Measurements from ENCODE around the gene GRAP2.
"Not testable (repeated sequence)": the region's sequence is repeated elsewhere in the genome, so short reads cannot be mapped to it uniquely, and the experiment has no call there.

The GRAP2 gene

DNA sequence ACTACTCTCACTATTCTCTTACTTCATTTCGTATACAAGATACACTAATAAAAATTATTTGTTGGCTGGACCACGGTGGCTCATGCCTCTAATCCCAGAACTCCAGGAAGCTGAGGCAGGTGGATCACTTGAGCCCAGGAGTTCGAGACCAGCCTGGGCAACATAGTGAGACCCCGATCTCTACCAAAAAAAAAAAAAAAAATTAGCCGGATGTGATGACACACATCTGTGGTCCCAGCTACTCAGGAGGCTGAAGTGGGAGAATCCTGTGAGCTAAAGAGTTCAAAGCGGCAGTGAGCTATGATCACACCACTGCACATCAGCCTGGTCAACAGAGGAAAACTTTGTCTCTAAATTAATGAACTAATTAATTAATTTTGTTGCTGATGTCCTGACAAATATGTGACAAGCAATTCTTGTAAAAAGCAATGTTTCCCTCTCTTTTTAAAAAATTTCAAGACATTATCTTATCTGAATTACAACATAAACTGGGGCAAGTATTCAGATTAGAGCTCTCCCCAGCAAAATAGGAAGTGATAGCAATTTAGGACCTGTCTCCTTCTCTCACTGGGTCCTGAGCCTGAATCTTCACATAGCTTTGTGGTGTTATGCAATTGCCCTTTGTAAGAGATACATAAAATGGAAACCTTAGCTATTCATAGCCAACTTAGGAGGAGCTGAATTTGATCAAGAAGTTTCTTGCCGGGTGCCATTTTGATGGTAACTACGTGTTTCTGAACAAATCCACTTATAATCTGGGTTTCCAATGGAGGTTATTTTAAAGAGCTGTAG, 41.8 kb downstream of the GRAP2 start:
- H3K4me3 ChIP-seq (ENCODE audit: low read depth, low read length): no peak overlapping the region

DNA sequence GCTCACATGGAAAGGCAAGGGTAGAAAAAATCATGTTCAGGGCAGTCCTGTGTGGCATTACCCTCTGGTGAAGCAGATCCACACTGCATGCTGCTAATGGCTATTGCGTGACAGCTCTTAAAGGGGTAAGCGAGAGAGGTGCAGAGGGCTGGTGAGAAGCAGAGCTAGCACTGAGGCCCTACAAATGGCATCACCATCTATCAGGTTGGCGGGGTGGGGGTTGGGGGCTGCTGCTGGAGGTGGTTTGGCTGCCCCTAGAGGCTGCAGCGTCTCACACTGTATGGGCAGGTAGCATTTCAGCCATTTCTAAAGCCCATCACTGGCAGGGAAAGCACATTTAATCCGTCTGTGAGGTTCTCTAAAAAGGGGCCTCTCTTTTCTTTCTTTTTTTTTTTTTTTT, 42.5 kb downstream of the GRAP2 start:
- H3K4me3 ChIP-seq (ENCODE audit: low read depth, low read length): no peak overlapping the region

DNA sequence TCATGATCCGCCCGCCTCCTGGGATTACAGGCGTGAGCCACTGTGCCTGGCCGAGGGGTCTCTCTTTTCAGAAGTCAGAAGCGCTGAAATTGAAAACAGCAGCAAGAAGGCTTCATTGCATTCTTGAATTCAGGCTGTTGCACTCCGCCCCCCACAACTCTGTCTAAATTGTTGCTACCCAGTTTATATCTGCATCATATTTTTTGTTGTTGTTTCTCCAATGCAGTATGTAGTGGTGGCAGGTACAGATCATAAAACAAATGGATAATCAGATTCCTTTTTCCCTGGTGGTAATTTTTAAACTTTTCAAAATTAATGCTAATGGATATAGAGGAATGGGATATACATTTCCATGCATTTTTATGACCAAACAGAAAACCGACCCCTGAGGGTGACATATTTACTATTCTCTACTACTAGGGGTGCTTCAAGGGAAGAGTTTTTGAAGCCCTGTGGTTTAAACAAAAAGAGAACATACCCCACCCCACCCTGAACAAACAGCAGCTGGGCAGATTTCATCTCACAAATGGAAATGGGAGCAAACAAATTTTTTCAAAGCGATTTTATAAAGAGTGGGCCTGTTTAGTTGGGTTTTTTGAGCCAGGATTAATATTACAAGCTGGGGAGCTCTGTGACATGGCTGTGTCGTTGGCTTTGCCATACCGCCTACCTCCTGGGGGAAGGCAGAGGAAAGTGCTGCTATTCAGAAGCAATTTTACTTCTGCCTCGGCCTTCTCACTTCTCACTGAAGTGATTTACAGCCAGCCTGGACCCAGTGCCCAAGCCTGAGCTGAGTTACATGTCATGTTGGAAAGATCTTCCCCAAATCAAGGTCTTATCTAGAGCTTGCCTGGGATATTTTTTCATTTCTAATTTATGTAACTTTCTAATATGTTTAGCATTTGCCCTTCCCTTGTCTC, 43.3 kb downstream of the GRAP2 start:
- no peak overlapping the region for H3K4me3 ChIP-seq (ENCODE audit: low read depth, low read length)

DNA sequence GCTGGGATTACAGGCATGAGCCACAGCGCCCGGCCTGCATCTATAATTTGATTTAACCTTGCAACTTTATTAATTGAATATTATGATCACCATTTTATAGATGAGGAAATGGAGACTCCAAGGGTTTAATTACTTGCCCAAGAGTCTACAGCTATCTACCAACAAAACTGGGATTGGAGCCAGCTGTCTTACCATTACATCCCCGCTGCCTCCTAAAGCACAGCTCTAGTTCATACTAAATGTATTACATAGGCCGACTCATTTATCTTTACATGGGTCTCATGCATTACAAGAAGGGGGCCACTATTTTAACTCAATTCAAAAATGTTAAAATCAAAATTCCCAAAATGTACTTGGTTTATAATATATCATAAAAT, 45.2 kb downstream of the GRAP2 start:
- no peak overlapping the region for H3K4me3 ChIP-seq (ENCODE audit: low read depth, low read length)

DNA sequence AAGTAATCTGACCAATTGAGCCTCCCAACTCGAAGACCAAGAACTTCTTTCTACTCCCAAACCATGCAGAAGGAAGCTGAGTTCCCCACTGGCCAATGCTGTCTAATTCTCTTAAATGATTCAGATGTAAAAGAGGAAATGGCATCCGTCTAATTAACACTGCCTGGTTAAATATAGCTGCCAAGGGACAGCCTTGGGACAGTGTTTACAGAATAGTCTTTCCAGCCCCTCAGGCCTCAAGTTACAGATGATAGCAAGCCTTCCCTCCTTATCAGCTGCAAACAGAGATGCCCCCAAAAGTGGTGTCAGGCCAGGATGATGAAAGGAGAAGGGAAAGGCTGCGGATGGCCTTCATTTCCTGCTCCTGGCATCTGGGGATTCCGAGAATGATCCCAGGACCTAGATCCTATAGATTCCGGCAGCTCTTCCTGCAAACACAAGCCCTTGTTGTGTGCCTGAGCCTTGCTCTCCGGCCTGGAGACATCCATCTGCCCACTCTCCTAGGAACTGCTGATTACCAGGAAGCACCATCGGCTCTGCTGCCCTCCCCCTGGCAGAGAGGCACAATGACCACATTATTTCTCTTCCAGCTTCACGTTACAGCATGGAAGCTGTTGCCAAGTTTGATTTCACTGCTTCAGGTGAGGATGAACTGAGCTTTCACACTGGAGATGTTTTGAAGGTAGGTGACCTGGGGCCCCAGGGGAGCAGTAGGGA, 45.8 kb downstream of the GRAP2 start:
- no peak overlapping the region for H3K4me3 ChIP-seq (ENCODE audit: low read depth, low read length)

DNA sequence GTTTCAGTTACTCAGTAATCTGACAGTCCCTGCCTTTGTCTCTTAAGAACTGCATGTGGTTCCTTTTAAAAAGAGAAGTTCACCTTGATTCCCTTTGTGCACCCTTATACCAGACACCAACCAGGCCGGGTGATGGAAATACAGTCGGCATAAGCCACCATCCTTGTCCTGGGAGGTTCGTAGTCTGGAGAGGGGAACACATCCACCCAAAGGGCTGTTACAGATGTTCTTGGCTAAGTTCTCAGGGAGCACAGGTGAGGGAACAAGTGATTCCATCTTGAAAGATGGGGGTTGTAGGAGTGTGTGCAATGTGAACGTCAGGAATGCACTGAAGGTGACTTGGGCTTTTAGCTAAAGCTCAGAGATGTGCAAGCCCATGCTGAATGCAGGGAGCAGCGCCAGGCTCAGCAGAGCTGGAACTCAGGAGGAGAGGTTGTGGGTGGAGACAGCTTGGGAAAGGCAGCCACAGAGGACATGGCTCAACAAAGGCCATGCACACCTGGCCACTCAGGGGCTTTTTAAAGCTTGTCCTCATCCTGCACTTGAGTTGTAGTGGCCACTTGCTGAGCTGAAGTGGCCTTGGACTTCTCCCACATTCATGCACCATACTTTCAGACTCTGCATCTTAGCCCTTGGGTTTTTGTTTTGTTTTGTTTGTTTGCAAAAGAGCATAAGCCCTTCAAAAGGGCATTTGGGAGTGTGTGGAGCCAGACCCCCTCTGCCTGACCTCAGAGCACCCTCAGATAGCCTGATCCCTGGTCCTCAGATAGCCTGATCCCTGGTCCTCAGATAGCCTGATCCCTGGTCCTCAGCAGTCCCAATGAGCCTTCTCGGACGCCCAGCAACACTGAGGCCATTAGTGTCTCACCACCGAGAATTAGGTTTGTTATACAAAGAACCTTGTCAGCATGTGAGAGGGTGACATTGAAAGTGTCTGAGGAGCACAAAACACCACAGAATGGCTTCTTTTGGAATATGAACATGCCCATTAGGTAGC, 46.6 kb downstream of the GRAP2 start:
- no peak overlapping the region for H3K4me3 ChIP-seq (ENCODE audit: low read depth, low read length)

DNA sequence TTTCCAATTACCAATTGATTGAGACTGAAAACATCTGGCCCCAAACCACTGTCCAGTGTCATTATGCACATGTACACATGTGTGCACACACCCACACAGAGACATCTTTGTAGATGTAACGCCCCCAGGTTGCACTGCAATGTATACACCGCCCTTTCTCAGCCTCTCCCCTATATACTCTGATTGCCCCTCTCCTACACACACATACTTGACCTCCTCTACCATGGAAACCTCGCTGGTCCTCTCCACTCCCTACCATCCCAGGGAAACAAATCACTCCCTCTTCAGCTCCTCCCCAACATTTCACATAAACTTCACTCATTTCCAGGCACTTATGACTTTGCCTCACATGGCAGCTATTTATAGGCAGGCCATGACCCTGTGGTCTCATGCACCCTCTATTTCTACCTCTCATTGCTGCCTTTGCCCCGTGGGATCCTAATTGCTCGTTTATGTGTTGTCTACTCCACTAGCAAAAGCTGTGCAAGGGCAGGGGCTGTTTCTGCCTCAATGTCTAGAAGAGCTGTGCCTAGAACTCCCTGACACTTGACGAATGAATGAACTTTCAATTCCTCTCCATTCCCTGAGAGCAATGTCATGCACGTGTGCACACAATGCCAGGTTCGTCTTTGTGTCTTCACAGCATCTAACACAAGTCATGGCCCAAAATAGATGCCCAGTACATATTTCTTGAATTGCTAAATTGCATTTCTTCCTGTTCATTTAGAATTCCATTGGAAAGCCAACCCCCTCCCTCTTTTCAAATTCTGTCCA, 49.3 kb downstream of the GRAP2 start:
- H3K4me3 ChIP-seq (ENCODE audit: low read depth, low read length): no peak overlapping the region

DNA sequence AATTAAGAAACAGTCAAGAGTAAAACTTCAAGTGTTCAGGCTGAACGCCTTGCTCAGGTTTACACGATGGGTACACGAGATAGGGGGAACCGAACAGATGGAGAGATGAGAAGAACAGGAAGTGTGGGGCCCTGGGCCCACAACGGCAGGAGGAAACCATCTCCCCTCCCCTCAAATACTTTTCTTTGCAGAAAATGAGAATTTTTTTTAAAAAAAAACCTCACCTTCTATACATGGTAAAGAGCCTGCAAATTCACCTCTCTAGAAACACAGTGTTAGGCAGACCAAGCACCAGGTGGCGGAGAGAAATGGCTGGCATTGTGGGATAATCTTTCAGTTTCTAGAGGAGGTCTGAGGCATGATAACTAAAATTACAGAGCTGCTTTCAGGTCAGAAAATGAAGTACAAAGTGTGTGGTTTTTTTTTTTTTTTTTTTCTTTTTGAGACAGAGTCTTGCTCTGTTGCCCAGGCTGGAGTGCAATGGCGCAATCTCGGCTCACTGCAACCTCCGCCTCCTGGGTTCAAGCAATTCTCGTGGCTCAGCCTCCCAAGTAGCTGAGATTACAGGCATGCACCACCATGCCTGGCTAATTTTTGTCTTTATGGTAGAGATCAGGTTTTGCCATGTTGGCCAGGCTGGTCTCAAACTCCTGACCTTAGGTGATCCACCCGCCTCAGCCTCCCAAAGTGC, 50.9 kb downstream of the GRAP2 start:
- not testable (repeated sequence) for H3K4me3 ChIP-seq (ENCODE audit: low read depth, low read length)

DNA sequence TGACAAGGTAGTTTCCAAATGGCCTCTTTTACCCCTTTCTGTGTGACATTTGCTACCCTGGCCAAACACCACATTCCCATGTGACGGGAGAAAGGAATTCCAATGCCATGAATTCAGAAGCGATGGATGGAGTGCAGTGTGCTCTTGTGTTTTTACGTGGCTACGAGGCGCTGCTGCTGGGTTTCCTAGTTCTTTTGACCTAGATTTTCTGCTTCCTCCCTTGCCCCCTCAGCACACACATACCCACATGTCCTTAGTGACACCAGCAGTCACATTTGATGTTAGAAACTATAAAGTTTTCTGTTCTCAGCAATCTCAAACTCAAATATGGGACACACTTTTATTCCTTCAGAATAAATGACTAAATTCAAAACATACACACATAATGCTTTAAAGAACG, 51.5 kb downstream of the GRAP2 start:
- H3K4me3 ChIP-seq (ENCODE audit: low read depth, low read length): no peak overlapping the region

DNA sequence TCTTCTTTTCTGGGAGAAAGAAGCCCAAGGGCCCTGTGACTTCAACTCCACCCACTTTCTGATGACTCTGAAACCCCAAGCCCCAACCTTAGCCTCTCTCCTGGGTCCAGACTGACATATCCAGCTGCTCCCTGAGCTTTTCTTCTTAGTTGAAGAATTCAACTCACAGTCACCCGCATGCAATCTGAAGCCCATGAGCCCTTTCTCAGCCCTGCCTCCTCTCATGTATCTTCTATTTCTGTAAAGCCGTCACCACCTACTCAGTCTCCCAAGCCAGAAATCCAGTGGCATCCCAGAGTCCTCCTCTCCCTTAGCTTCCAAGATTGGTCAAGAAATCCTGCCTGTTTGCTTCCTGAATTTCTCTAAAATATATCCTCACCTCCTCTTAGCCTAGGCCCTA, 52.2 kb downstream of the GRAP2 start:
- H3K4me3 ChIP-seq (ENCODE audit: low read depth, low read length): no peak overlapping the region

DNA sequence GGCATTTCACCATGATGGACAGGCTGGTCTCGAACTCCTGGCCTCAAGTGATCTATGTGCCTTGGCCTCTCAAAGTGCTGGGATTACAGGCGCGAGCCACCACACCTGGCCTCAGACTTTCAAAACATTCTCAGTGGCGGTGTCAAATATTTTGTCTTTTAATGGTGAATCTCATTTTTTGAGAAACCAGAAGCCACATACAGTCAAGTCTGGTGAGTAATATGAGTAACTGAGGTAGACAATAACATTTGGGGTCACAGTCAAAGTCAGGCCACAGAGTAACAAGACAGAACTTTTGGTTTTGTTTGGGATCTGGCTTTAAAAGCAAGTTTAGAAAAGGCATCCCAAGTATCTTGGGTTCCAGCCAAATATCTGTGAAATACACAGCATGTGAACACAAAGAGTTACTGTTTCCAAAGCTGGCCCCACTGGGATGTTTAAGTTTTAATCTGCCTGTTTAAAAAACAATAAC, 53.7 kb downstream of the GRAP2 start:
- H3K4me3 ChIP-seq (ENCODE audit: low read depth, low read length): no peak overlapping the region

DNA sequence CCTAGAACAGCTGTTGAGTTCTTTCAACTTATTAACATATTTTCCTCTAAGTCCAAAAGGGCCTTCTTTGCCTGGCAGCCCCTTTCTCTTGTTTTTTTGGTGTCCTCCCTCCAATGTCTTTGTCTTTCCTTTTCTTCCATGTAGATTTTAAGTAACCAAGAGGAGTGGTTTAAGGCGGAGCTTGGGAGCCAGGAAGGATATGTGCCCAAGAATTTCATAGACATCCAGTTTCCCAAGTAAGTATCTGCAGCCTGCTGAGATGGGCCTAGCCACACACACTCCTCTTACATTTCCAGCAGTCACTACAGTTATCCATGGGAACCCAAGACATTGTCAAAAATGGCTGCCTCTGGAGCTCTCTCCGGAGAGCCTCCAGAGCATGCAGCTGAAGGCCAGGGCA, 54.8 kb downstream of the GRAP2 start:
- H3K4me3 ChIP-seq (ENCODE audit: low read depth, low read length): no peak overlapping the region

DNA sequence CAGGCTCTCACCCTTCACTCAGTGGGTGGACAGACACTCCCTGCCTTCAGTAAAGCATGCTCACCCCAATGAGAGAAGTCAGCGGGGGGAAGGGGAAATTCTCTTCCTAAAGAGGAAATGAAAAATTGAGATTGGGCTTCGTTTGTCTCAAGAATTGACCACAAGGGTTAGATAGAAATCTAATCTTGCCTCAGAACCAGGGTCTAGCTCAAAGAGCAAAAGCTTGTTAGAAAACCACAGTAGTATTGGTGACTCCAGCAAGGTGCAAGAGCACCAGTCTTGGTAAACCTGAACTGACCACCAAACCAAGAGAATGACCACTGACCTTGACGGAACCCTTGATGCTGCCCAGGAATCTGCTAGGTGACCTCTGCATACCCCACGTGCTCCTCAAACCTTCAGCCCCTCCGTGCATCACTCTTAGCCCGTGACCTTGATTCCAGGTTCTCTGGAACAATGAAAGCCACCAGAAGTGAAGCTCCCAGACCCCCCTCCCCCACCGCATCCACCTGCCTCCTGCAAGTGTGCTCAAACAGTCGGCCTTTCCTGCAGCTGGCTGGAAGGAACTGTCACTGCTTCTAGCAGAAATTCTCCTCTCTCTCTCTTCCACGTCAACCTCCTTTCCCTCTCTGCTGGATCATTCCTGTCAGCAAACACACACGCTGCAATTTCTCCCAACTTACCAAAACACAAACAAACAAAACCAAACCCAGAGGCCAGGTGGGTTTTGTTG, 56.2 kb downstream of the GRAP2 start:
- H3K4me3 ChIP-seq (ENCODE audit: low read depth, low read length): no peak overlapping the region

DNA sequence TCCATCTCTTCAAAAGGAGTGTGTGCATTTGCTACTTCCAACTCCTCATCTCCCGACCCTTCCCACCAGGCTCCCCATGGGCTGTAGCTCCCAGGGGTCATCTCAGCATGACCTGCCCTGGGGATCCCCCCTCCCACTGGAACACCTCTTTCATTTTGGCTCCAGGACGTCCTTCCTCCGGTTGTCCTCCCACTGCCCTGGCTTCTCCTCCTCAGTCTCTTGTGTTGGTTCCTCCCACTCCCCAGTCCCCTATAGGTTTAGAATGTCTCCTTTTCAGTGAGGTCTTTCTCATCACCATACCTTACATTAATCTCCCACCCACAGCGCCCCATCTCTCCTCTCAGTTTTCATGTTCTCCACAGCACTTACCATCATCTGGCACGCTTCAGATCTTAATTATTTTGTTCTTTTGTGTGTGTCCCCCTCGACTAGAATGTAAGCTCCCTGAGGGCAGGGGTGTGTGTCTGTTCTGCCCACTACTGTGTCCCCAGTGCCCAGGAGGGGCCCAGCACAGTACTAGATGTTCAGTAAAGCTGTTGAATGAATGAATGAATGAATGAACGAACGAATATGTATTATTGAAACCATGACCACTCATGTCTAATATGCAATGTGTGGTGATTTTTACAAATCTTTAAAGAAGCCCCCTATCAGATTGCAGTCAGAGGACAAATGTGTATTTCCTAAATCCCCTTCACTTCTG, 57.3 kb downstream of the GRAP2 start:
- no peak overlapping the region for H3K4me3 ChIP-seq (ENCODE audit: low read depth, low read length)

DNA sequence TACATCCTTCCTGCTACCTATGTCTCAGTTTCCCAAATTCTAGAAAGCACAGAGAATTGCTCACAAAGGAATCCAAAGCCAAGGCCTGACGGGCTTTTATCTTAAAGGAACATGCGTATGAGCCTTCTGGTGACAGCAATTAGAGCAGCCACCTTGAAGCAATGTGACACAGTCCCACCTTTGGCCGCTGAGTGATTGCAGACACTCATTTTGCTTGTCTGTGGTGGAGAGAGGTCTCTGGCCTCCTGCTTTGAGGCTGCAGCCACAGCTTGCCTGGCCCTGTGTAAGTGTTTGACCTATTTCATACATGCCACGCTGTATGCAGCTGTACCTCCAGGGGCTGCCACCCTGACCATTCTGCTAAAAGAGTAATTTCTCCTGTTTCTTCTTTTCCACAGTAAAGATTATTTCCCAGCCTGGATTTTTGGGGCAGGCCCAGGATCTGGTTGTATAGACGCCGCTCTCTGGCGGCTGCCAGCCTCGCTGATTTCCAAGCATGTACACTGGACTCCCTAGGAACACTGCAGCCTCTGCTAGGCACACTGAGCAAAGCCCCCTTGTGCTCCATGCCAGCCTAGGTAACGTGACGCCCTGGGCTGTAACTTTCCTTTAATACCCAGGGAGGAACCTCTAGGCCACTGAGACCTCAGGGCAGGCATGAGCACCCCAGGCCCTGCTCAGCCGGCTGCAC, 58.2 kb downstream of the GRAP2 start:
- no peak overlapping the region for H3K4me3 ChIP-seq (ENCODE audit: low read depth, low read length)

DNA sequence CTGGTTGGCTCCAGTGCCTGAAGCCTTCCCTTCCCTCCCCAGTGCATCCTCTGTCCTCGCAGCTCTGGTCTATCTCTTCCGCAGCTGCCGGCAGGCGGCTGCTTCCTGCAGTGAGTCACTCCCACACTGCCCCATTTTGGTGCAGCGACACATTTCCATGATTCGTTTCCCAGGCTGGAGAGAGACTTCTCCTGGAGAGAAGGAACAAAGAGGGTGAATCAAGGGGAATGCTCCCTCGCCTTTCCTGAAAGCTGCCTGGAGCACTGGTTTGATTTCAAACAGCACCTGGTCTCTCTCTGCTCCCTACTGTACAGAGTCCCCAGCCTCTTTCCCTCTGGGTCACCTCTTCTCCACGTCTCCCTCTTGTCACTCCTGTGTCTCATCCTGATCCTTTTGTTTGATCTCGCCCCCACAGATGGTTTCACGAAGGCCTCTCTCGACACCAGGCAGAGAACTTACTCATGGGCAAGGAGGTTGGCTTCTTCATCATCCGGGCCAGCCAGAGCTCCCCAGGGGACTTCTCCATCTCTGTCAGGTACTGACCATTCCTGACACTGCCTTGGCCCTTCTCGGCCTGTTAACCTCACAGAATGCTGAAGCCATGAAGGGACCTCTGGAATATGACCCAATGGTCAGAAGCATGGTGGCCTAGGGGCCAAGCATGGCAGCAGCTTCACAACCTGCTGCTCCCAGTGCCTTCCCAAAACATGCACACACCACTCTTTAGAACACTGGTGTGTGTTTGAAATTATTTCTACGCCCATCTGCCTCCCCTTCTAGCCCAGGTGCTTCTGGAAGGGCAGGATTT, 59.0 kb downstream of the GRAP2 start, which contains the start of gene TMA7B:
TMA7B (plus strand) TSS at position 758 of the 808 bp plus-strand sequence. CDS start 3,978 bp downstream, outside the sequence.
- H3K4me3 ChIP-seq (ENCODE audit: low read depth, low read length): no peak within 1 kb of the TSS

Data from iPS-11a (cell line).